ENCODE data around the gene ZBP1. TPM values are rescaled to one million over a fixed set of nuclear protein-coding genes. Genes with fewer than 3 reads are reported as not detected.

Gene ZBP1
- total and polyA plus RNA-seq, 11 donors = 0.15 to 1.7 (median 0.31) TPM; not detected in 6

DNA sequence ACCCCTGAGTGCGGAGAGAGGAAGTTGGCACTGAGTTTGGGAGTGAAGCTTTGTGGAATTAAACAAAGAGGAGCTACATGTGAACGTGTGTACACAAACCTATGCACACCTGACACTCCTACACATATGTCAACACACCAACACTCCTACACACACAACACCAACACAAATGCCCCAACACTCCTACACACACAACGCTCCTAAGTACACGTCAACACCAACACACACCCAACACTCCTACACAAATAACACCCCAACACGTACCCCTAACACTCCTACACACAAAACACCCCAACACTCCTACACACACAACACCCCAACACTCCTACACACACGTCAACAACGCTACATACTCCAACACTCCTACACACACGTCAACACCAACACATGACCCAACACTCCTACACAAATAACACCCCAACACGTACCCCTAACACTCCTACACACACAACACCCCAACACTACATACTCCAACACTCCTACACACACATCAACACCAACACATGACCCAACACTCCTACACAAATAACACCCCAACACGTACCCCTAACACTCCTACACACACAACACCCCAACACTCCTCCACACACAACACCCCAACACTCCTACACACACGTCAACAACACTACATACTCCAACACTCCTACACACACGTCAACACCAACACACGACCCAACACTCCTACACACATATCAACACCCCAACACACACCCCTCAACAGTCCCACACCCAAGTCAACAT is 40.1 kb upstream of the ZBP1 start:
- WGBS, 4 donors = 92 to 93% (median 92%) methylated on average over 13 of the region's 13 CpGs

DNA sequence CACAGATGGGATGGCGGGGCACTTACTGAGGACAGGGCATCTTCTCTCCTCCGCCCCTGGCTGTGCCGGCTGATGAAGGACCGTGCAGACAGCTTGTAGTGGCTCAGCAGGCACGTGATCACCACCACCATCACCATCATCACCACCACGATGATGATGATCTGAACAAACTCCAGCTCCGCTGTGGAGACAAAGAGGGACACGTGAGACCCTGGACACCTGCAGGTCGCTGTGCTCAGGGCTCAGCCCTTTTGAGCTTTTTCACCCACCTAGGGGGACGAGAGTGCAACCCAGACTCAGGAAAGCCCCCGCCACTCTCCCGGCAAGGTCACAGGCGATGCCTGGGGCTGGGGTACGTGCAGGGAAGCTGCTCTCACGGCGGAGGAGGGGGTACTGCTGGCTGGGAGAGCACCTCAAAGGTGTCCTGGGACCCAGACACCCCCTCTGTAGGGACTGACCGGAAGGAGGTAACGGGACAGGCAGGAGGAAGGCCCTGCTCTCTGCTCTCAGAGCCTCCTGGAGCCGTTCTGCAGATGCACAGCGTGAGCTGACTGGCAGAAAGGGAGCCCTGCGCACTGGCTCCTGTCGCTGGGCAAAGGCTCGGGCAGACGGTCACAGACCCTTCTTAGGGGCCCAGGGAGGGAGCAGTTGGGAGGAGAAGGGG is 39.4 kb upstream of the ZBP1 start:
- Histone ChIP-seq H3K4me3 (no peak overlapping the region), H3K9me3 (no peaks in the 10 kb centered on the region), H3K4me1 (peaks cover 0 to 36% (median 5%) of the 10 kb centered on the region in 12 donors), H3K36me3 (peaks cover 0 to 37% (median 16%) of the 10 kb centered on the region in 9 donors), H3K27ac (no peak overlapping the region), H3K27me3 (no peaks in the 10 kb centered on the region)
- ATAC-seq (no peak), DNase-seq (peak; percentile 7 to 52 (median 16))
- intact Hi-C loops (cut with DNase I) = loop anchor here in 7 of 10 donors (5.0 to 10.0 kb wide), 8 partner anchors 48 to 515 kb away; no protein-coding TSS in a partner anchor
- TF ChIP-seq, protein P1, sequence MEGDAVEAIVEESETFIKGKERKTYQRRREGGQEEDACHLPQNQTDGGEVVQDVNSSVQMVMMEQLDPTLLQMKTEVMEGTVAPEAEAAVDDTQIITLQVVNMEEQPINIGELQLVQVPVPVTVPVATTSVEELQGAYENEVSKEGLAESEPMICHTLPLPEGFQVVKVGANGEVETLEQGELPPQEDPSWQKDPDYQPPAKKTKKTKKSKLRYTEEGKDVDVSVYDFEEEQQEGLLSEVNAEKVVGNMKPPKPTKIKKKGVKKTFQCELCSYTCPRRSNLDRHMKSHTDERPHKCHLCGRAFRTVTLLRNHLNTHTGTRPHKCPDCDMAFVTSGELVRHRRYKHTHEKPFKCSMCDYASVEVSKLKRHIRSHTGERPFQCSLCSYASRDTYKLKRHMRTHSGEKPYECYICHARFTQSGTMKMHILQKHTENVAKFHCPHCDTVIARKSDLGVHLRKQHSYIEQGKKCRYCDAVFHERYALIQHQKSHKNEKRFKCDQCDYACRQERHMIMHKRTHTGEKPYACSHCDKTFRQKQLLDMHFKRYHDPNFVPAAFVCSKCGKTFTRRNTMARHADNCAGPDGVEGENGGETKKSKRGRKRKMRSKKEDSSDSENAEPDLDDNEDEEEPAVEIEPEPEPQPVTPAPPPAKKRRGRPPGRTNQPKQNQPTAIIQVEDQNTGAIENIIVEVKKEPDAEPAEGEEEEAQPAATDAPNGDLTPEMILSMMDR (IDR thresholded peaks at IDR 0.05) = no peak
- TF ChIP-seq POLR2A (IDR thresholded peaks at IDR 0.05) = no peak
- WGBS, 4 donors = 88 to 95% (median 92%) methylated on average over 17 to 24 of the region's 24 CpGs

More for the DNA sequence above, 40.1 kb upstream of the ZBP1 start:
- H3K27ac ChIP-seq = no peak overlapping the region
- TF ChIP-seq POLR2A (IDR thresholded peaks at IDR 0.05) = no peak
- TF ChIP-seq, protein P1 (IDR thresholded peaks at IDR 0.05) = no peak
- DNase-seq = peak in 2 of 5 donors; percentile 1 to 11
- intact Hi-C loops (cut with DNase I) = no loop called here
- H3K4me3 ChIP-seq = no peak overlapping the region
- no peaks in the 10 kb centered on the region for H3K9me3 ChIP-seq
- H3K36me3 ChIP-seq = peaks cover 0 to 37% (median 16%) of the 10 kb centered on the region in 9 donors
- H3K27me3 ChIP-seq = no peaks in the 10 kb centered on the region
- peaks cover 0 to 36% (median 5%) of the 10 kb centered on the region in 12 donors for H3K4me1 ChIP-seq
- no peak for ATAC-seq

- TF ChIP-seq POLR2A (IDR thresholded peaks at IDR 0.05) = no peak
- TF ChIP-seq, protein P1 (IDR thresholded peaks at IDR 0.05) = no peak
- intact Hi-C loops (cut with DNase I) = loop anchor here in 7 of 10 donors (5.0 to 10.0 kb wide), 8 partner anchors 48 to 516 kb away; no protein-coding TSS in a partner anchor
- 87 to 90% (median 88%) methylated on average over 20 to 25 of the region's 25 CpGs for WGBS, 4 donors
Observed at GRCh38 chr20:57658833-57659516, 38.7 kb upstream of the ZBP1 start.

More at GRCh38 chr20:57658833-57659516, 38.7 kb upstream of the ZBP1 start:
- H3K4me3 ChIP-seq = no peak overlapping the region
- ATAC-seq (no peak), DNase-seq (peak; percentile 2 to 41 (median 20))
- H3K36me3 ChIP-seq = peaks cover 0 to 38% (median 16%) of the 10 kb centered on the region in 9 donors
- H3K27ac ChIP-seq = no peak overlapping the region
- no peaks in the 10 kb centered on the region for H3K27me3 ChIP-seq
- H3K9me3 ChIP-seq = no peaks in the 10 kb centered on the region
- peaks cover 0 to 36% (median 6%) of the 10 kb centered on the region in 12 donors for H3K4me1 ChIP-seq
